H9 (cell line): ENCODE results near the gene DNAJC5. TPM values are rescaled to one million over a fixed set of nuclear protein-coding genes. Genes with fewer than 3 reads are reported as not detected.
A peak's percentile ranks its signal among the peaks of the same experiment; 100 is the strongest.

Source experiments
- DNase-seq: peaks from one replicate; pipeline ENCODE4 v3.0.0-alpha.2; 2017
- H2AFZ ChIP-seq: one replicate; pipeline ENCODE4 v1.6.1; 2013; ENCODE audit warnings: mild to moderate bottlenecking, low read length, control low read depth, moderate library complexity
- H2AK5ac ChIP-seq: 2 replicates; pipeline ENCODE4 v1.6.1; 2013; ENCODE audit warnings: low read length, control low read depth, mixed read lengths; ENCODE audit not compliant: insufficient read length
- H2BK120ac ChIP-seq: one replicate; pipeline ENCODE4 v1.6.1; 2013; ENCODE audit warnings: low read depth, mild to moderate bottlenecking, low read length, control low read depth, inconsistent platforms; ENCODE audit not compliant: poor library complexity, severe bottlenecking
- H2BK12ac ChIP-seq: 2 replicates; pipeline ENCODE4 v1.6.1; 2013; ENCODE audit warnings: low read length, control low read depth, mixed read lengths, low read depth; ENCODE audit not compliant: insufficient read length
- H2BK15ac ChIP-seq: 2 replicates; pipeline ENCODE4 v1.6.1; 2013; ENCODE audit warnings: low read depth, low read length, control low read depth
- H2BK20ac ChIP-seq: one replicate; pipeline ENCODE4 v1.6.1; 2013; ENCODE audit warnings: low read depth, mild to moderate bottlenecking, low read length, control low read depth, inconsistent platforms; ENCODE audit not compliant: poor library complexity, severe bottlenecking
- H2BK5ac ChIP-seq: 2 replicates; pipeline ENCODE4 v1.6.1; 2013; ENCODE audit warnings: low read length, control low read depth, mixed read lengths; ENCODE audit not compliant: insufficient read length
- H3K14ac ChIP-seq: 2 replicates; pipeline ENCODE4 v1.6.1; 2013; ENCODE audit warnings: low read length, control low read depth; ENCODE audit not compliant: insufficient read depth
- H3K18ac ChIP-seq: 2 replicates; pipeline ENCODE4 v1.6.1; 2013; ENCODE audit warnings: low read depth, mild to moderate bottlenecking, mixed read lengths, low read length, control low read depth; ENCODE audit not compliant: insufficient read length
- H3K23ac ChIP-seq: 2 replicates; pipeline ENCODE4 v1.6.1; 2013; ENCODE audit warnings: low read length, control low read depth, mixed read lengths, low read depth; ENCODE audit not compliant: insufficient read length
- H3K23me2 ChIP-seq: 2 replicates; pipeline ENCODE4 v1.6.1; 2013; ENCODE audit warnings: low read depth, mild to moderate bottlenecking, mixed read lengths, low read length, control low read depth; ENCODE audit not compliant: insufficient read length, poor library complexity, severe bottlenecking
- H3K27ac ChIP-seq: 2 replicates; pipeline ENCODE4 v1.5.1; 2013; ENCODE audit warnings: low read length, control low read depth, mixed read lengths, low read depth; ENCODE audit not compliant: insufficient read length
- H3K27me3 ChIP-seq: 2 replicates; pipeline ENCODE4 v1.6.1; 2013; ENCODE audit warnings: low read length, control low read depth, inconsistent platforms; ENCODE audit not compliant: insufficient read depth
- H3K4ac ChIP-seq: 2 replicates; pipeline ENCODE4 v1.6.1; 2013; ENCODE audit warnings: low read depth, mild to moderate bottlenecking, control low read depth, inconsistent platforms, low read length, moderate library complexity
- H3K4me1 ChIP-seq: 2 replicates; pipeline ENCODE4 v1.6.1; 2013; ENCODE audit warnings: low read length, control low read depth, inconsistent platforms; ENCODE audit not compliant: insufficient read depth
- H3K4me2 ChIP-seq: 2 replicates; pipeline ENCODE4 v1.6.1; 2013; ENCODE audit warnings: low read length, control low read depth, mixed read lengths; ENCODE audit not compliant: insufficient read length, insufficient read depth
- H3K56ac ChIP-seq: 2 replicates; pipeline ENCODE4 v1.6.1; 2013; ENCODE audit warnings: low read depth, mild to moderate bottlenecking, mixed read lengths, low read length, control low read depth; ENCODE audit not compliant: insufficient read length
- H3K79me1 ChIP-seq: 2 replicates; pipeline ENCODE4 v1.6.1; 2013; ENCODE audit warnings: low read depth, mild to moderate bottlenecking, moderate library complexity, low read length, control low read depth, inconsistent platforms; ENCODE audit not compliant: insufficient read depth, poor library complexity, severe bottlenecking
- H3K79me2 ChIP-seq: 2 replicates; pipeline ENCODE4 v1.6.1; 2013; ENCODE audit warnings: low read length, control low read depth, inconsistent platforms; ENCODE audit not compliant: insufficient read depth
- H3K9ac ChIP-seq: 2 replicates; pipeline ENCODE4 v1.6.1; 2013; ENCODE audit warnings: low read length, control low read depth, mixed read lengths; ENCODE audit not compliant: insufficient read length; ENCODE audit errors: extremely low read depth
- H3K9me3 ChIP-seq: one replicate; pipeline ENCODE4 v1.6.1; 2013; ENCODE audit warnings: low read depth, low read length, inconsistent platforms; ENCODE audit not compliant: control insufficient read depth
- H3T11ph ChIP-seq: one replicate; pipeline ENCODE4 v1.6.1; 2013; ENCODE audit warnings: mild to moderate bottlenecking, low read length, control low read depth, inconsistent platforms
- H4K20me1 ChIP-seq: one replicate; pipeline ENCODE4 v1.6.1; 2013; ENCODE audit not compliant: control insufficient read depth, insufficient read length, insufficient read depth
- H4K5ac ChIP-seq: 2 replicates; pipeline ENCODE4 v1.6.1; 2013; ENCODE audit warnings: low read depth, mild to moderate bottlenecking, mixed read lengths, low read length, control low read depth; ENCODE audit not compliant: insufficient read length
- H4K8ac ChIP-seq: replicated peaks from 2 replicates; pipeline ENCODE4 v1.6.1; 2013; ENCODE audit warnings: low read length, control low read depth, mixed read lengths, low read depth; ENCODE audit not compliant: insufficient read length
- H4K91ac ChIP-seq: 2 replicates; pipeline ENCODE4 v1.6.1; 2013; ENCODE audit warnings: low read depth, mild to moderate bottlenecking, moderate library complexity, mixed read lengths, low read length, control low read depth; ENCODE audit not compliant: insufficient read length
- H3K27ac Mint-ChIP-seq, 3 experiments: 2 replicates in 2 of 3; 3 replicates in 1 of 3; pipeline ENCODE4 v1.8.0; 2020 to 2021; ENCODE audit warnings: mixed read lengths in 3 of 3, mild to moderate bottlenecking in 1 of 3, moderate library complexity in 1 of 3
- H3K27me3 Mint-ChIP-seq: 2 replicates; pipeline ENCODE4 v1.8.0; 2021; ENCODE audit warnings: low read depth, mild to moderate bottlenecking, moderate library complexity, mixed read lengths
- H3K36me3 Mint-ChIP-seq, 3 experiments: 2 replicates in 2 of 3; 3 replicates in 1 of 3; pipeline ENCODE4 v1.8.0; 2020 to 2021; ENCODE audit warnings: low read depth in 3 of 3, mixed read lengths in 3 of 3; ENCODE audit not compliant: insufficient read depth in 1 of 3
- H3K4me1 Mint-ChIP-seq, 2 experiments: 2 replicates each; pipeline ENCODE4 v1.8.0; 2020; ENCODE audit warnings: mixed read lengths in 2 of 2
- H3K4me3 Mint-ChIP-seq, 2 experiments: 2 replicates in 1 of 2; 3 replicates in 1 of 2; pipeline ENCODE4 v1.8.0; 2020 to 2021; ENCODE audit warnings: mild to moderate bottlenecking in 2 of 2, mixed read lengths in 2 of 2, moderate library complexity in 1 of 2
- H3K9me3 Mint-ChIP-seq, 2 experiments: 2 replicates in 1 of 2; 3 replicates in 1 of 2; pipeline ENCODE4 v1.8.0; 2020; ENCODE audit warnings: mild to moderate bottlenecking in 2 of 2, mixed read lengths in 2 of 2, moderate library complexity in 1 of 2
- CTCF ChIP-seq: fragments of 200-600 bp; sonication (generic); conservative IDR thresholded peaks from 3 replicates; pipeline ENCODE4 v1.8.0; 2021; ENCODE audit warnings: antibody characterized with exemption, mild to moderate bottlenecking
- WGBS: extraction: QIAGEN DNeasy Blood & Tissue Kit; methylation state at CpG from one replicate; pipeline ENCODE4 v1.1.7; 2013; ENCODE audit warnings: missing lambda C conversion rate, low lambda C conversion rate, mixed read lengths; ENCODE audit not compliant: insufficient read length; ENCODE audit errors: extremely low coverage; 5-methylcytosine and 5-hydroxymethylcytosine counted together
- total RNA-seq: library from RNA; stranded (reverse); gene quantifications from 2 replicates; pipeline ENCODE4 v1.2.1, GENCODE V29; 2021

The DNAJC5 gene
- total RNA-seq, 1 experiment from 2014 or later, result 43.0 TPM

DNA sequence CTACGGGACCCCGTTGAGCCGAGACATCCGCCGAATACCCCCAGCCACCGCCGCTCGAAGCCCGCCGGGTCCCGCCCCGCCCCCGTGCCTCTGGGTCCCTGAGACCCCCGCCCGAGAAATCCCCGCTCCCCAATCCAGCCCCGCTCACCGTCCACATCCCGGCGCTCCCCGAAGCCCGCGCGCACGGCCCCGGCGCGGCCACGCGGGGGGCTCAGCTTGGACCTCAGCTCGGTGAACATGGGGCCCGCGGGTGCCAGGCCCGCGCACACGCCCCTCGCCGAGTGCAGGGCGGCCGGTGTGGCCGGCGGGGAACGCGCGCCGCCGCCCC, 84.3 kb downstream of the DNAJC5 start:
- Histone ChIP-seq H3K9ac (peak overlapping the region; percentile 41), H3K4ac (no peak overlapping the region)

More for the DNA sequence above, 84.3 kb downstream of the DNAJC5 start:
- H3K79me2 ChIP-seq, result peaks cover 4% of the 10 kb centered on the region; the same call in 1 of the 2 replicates
- H4K5ac ChIP-seq, result no peak overlapping the region
- peaks cover 6% of the 10 kb centered on the region for H3K79me1 ChIP-seq
- H2BK12ac ChIP-seq, result no peak overlapping the region
- no peak overlapping the region for H2AK5ac ChIP-seq
- no peak overlapping the region for H3K18ac ChIP-seq
- DNase-seq, result no peak
- no peak overlapping the region for H3K23ac ChIP-seq
- no peak overlapping the region for H3T11ph ChIP-seq
- no peak overlapping the region for H2AFZ ChIP-seq
- Mint-ChIP-seq H3K36me3 (peaks cover 10 to 21% (median 19%) of the 10 kb centered on the region in 3 experiments), H3K4me1 (peaks cover 27% of the 10 kb centered on the region in 2 experiments), H3K27me3 (peaks cover 1% of the 10 kb centered on the region; the same call in 1 of the 2 replicates), H3K9me3 (no peaks in the 10 kb centered on the region), H3K4me3 (peak overlapping the region; percentile 72 to 86), H3K27ac (no peak overlapping the region)
- no peak overlapping the region; the same call in 1 of the 2 replicates for H3K14ac ChIP-seq
- H3K23me2 ChIP-seq, result peaks cover 13% of the 10 kb centered on the region
- no peak overlapping the region for H2BK120ac ChIP-seq
- H4K20me1 ChIP-seq, result no peaks in the 10 kb centered on the region
- H3K56ac ChIP-seq, result no peak overlapping the region
- H3K27me3 ChIP-seq, result no peaks in the 10 kb centered on the region
- no peaks in the 10 kb centered on the region for H3K9me3 ChIP-seq
- WGBS, result no CpG with 5 or more reads among the region's 47 CpGs
- H4K8ac ChIP-seq, result no peak overlapping the region
- H2BK5ac ChIP-seq, result no peak overlapping the region
- no peak overlapping the region for H3K27ac ChIP-seq
- H2BK20ac ChIP-seq, result no peak overlapping the region
- H3K4me2 ChIP-seq, result peak overlapping the region; percentile 67
- TF ChIP-seq CTCF, result no peak
- peaks cover 3% of the 10 kb centered on the region; the same call in 1 of the 2 replicates for H3K4me1 ChIP-seq
- no peak overlapping the region for H2BK15ac ChIP-seq
- no peak overlapping the region for H4K91ac ChIP-seq
